G401 (cell line): Measurements from ENCODE around the gene ABCA1. TPM values are rescaled to one million over a fixed set of nuclear protein-coding genes. Genes with fewer than 3 reads are reported as not detected.
A peak's percentile ranks its signal among the peaks of the same experiment; 100 is the strongest.
"Not testable (repeated sequence)": the region's sequence is repeated elsewhere in the genome, so short reads cannot be mapped to it uniquely, and the experiment has no call there.

Source experiments
- DNase-seq: peaks from one replicate; pipeline ENCODE4 v3.0.0-alpha.2; 2015; ENCODE audit warnings: low spot score
- in situ Hi-C: cut with HindIII; loops from 2 replicates; pipeline ENCODE4 v1.10.0; 2016; ENCODE audit warnings: low sequenced_read_pairs, mixed read lengths
- total RNA-seq: library from RNA; depleted of rRNA; stranded (reverse); fragments of >200 nt; shearing (Covaris generic); gene quantifications from 2 replicates; pipeline ENCODE4 v1.2.3, GENCODE V29; 2014; rRNA removed

ABCA1 gene
- 8.2 and 13.7 TPM in 2 replicates for total RNA-seq

DNA sequence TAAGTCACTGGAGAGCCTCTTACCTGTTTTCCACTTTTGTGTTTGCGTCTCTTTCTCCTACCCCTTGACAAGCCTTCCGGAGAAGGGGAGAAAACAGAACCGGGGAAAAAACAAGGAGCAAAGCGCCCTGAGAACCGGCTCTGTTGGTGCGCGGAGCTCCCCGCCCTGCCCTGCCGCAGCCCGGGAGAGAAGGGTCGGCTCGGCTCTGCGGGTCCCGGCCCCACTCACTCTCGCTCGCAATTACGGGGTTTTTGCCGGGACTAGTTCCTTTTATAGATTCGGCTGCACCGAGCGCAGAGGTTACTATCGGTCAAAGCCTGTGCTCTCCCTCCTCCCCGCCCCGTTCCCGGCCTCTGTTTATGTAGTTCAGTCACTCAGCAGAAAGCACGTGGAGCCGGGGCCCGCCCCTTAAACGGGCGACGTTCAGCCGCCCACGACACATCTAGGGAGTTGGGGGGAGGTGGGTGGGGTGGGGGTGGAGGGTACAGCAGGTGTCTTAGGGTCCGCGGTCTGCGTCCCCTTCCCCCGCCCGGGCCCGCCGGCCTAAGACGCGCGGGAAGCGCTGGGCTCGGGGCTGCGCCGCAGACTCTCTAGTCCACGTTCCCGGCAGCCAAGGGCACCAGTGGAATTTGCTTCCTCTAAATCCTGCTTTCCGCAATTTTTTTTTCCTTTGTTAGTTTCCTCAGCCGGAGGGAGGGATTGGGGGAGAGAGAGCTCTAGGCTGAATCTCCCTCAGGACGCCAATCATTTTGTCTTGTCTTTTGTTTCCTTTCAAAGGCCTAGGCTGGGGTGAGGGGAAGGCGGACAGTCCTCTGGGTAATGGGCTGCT lies at the start of gene ABCA1:
TSS of gene ABCA1 (minus strand) at position 244 of the 829 bp plus-strand sequence. CDS start 24,476 bp downstream, outside the sequence.
- DNase-seq, result peak; percentile 77

DNA sequence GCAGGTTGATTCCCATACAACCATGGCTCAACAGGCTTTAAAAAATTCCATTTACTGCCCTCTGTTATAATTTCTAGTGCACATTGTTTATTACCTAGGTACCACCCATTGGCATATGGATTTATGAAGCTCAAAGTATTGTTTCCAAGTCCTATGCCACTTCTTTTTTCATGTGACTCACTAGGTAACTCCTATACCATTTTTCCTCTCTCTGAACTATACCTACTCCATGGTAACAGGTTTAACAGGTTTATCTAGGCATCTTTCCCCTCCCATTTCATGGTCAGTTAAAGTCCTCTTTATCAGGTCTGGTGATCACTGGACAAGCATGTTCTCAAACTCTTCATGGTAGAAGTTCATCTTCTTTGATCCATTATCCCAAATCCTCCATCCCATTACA lies 49.6 kb upstream of the ABCA1 start:
- DNase-seq, result no peak
- in situ Hi-C loops, result no loop called here

More for the DNA sequence above, at the start of gene ABCA1:
- in situ Hi-C loops, result no loop called here

- no peak for DNase-seq
- in situ Hi-C loops, result no loop called here
These were observed 49.2 kb upstream of the ABCA1 start for GRCh38 chr9:104977168-104977567.

GRCh38 chr9:104975966-104976595 lies 48.1 kb upstream of the ABCA1 start:
- in situ Hi-C loops, result not testable (repeated sequence)

DNA sequence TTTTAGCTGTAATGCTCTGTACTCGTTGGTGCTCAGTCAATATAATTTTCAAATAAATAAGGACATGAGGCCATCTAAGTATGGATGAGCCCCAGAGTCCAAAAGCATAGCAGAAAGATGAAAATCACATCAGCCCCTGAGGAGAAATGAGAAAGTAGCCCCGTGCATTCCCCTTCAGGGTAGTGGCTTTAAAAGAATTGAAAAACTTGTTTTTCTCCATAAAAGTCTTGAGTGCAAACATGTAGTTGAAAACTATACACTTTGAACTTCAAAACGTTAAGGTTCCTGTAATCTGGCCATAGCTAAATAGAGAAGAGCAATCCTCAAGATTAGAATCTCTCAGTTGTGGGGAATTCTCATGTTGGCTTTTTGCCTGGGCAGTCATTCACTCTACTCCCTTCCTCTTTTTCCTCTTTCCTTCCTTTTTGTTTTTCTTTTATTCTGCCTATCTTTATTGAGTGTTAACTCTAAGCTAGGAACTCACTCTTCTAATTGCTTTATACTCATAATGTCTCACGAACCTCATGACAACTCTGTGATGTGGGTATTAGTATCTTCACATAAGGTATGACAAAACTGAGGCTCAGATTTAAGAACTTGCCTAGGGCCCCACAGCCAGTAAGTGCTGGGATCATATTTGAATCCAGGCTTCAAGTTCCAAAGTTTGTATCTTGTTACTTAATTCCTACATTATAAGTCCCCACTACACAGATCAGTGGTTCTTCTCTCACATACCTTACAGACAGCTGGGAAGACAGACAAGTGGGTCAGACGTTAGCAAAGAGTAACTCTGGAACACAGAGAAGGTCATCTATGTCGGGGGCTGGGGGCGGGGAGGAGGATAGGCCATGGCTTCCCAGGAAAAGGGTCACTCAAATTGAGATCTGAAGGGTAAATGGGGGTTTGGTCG lies 46.4 kb upstream of the ABCA1 start:
- in situ Hi-C loops, result no loop called here

More at GRCh38 chr9:104975966-104976595, 48.1 kb upstream of the ABCA1 start:
- not testable (repeated sequence) for DNase-seq

GRCh38 chr9:104972242-104972866 lies 44.4 kb upstream of the ABCA1 start:
- in situ Hi-C loops, result no loop called here
- DNase-seq, result no peak

More for the DNA sequence above, 46.4 kb upstream of the ABCA1 start:
- no peak for DNase-seq

DNA sequence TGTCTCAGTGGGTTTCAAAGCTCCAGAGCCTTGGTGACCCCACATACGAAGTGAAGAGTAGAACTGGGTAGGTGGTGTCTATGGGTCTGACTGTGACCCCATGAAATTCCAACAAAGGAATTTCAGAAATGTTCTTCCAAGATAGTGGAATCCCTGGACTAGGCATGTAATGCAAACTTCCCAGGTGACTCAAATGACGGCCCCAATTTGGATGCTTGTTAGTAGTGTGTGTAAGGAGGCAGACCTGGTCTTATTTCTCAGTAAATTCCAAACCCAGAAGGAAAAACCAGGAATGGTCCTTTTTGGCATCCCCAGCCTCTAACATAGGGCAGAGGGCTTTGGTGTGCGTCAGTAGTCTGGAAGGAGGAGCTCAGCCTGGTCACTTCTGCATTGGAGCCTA lies 43.6 kb upstream of the ABCA1 start:
- DNase-seq, result no peak
- in situ Hi-C loops, result no loop called here

DNA sequence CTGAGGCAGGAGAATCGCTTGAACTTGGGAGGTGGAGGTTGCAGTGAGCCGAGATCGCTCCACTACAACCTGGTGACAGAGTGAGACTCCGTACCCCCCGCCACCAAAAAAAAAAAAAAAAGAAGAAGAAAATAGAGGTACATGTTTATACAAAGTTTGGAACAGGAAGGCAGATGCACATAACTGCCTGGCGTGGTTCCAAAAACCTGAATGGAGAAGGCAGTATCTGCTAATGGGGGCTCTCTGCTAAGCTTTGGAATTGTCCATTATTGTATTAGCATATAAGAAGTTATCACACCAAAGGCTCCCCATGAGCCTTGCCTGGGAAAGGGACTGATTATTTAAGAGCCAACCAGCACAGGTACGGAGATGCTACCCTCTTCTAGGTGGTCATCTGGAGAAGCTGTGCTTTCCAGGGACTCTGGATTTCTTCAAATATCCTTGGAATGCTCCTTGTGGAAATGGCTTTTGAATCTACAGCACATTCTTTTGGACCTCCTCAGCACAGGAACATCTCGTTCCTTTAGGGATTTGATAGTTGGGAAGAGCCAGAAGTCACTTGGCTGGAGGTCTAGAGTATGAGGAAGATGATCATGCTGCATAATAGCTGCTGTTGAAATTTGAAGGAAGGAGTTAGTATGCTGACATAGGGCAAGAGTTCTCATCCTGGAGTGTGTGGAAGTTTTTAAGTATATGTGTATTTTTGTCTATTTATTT lies 42.5 kb upstream of the ABCA1 start:
- DNase-seq, result no peak
- in situ Hi-C loops, result no loop called here

- no peak for DNase-seq
- in situ Hi-C loops, result no loop called here
These were observed 41.2 kb upstream of the ABCA1 start for GRCh38 chr9:104969116-104969515.

DNA sequence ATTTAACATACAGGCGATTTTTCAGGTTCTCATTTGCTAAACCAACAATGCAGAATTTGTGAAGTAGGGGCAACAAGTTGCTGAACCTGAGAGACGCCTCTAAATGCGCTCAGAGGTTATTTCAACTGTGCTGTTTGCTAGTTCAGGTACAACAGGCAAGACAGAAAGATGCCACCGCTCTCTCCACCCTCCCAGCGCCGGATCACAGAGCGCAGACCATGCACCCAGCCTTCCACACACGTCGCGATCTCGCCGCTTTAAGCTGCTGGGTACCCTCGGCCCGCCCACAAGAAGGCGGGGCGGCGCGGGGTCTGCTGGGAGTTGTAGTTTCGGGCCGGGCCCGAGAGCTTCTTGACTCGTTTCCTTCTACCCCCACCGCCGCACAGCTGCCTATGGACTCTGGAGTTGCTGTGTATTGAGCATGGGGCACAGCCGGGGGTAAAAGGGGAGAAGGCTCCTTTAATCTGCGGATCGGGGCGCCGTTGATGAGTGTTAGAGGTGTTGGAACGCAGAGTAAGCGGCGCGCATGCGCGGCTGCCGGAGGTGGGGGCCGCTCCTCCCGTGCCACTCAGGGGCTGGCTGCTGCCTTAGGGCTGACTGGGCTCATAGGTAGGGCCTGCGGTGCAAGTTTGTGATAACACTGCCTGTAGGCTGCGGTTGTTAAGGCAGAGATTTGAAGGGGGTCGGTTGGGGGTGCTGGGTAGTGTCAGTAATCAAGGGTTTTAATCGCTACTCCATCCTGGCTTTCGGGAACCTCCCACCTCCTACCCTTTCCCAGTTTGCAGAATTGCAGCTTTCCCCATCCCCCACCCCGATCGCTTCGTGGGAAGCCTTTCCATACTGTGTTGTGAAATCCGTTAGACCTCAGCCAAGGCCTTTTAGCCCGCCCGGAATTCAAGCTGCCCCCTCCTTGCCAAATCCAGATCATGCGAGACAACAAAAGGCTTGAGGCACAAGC lies 40.3 kb upstream of the ABCA1 start:
- DNase-seq, result peak; percentile 89
- in situ Hi-C loops, result no loop called here

GRCh38 chr9:104963076-104963475 lies 35.1 kb upstream of the ABCA1 start:
- peak; percentile 88 for DNase-seq
- in situ Hi-C loops, result no loop called here

DNA sequence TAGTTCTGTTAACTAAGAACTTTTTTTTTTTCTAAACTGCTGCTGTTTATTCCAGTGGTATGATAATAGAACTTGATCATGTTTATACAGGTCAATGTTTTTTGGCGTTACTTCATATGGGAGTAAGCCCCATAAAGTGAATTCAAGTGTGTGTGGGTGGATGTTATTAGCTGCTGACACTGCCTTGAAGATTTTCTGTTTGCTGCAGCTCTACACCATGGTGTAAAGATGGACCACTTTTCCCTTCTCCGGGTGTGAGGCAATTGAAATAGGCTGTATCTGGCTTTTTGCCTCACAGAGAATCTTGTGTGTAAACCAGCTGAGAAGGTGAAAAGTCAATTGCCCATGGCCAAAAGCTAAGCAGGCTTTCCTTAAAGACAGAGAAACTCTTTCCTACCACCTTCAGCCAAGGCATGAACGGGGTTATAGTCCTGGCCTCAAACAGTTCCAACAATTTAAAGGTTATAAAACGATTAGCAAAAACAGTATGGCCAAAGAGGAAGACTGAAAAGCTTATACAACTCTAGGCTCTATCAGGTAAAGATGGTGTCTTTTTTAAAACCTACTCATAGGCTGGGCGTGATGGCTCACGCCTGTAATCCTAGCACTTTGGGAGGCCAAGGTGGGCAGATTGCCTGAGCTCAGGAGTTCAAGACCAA lies 33.9 kb upstream of the ABCA1 start:
- in situ Hi-C loops, result no loop called here
- no peak for DNase-seq

DNA sequence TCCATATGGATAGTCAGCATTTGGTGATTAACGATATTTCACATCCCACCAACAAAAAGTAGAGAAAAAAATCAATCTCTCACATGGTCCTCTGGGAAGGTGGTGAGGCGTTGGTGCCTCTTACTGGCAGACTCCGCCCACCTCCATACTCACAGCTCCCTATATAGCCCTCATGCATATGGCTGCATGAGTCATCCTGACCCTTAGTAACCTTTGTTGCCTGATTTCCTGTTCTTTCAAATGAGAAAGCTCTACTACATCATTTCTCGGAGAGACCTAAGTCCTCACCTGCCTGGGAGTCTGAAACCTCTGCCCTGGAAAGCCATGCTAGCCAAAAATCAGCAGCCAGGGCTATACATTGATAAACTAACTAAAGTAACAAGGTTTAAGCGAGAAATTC lies 33.3 kb upstream of the ABCA1 start:
- DNase-seq, result no peak
- in situ Hi-C loops, result no loop called here

DNA sequence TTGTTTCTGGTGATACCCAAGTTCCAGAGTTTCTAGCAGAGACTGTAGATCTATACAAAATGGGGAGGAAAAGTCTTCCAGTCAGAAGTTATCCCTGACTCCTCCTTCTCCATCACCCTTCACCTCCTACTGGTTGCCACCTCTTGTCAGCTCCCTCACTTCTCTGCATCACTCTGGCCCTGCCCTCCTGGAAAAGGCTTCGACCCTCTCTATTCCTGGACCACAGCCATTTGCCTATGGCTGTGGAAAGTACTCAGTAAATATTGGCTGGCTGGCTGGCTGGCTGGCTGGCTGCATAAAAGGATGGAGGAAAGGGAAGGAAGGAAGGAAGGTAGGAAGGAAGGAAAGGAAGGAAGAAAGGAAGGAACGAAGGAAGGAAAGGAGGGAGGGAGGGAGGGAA lies 32.7 kb upstream of the ABCA1 start:
- in situ Hi-C loops, result no loop called here
- DNase-seq, result no peak

GRCh38 chr9:104958751-104959150 lies 30.8 kb upstream of the ABCA1 start:
- DNase-seq, result no peak
- in situ Hi-C loops, result no loop called here

DNA sequence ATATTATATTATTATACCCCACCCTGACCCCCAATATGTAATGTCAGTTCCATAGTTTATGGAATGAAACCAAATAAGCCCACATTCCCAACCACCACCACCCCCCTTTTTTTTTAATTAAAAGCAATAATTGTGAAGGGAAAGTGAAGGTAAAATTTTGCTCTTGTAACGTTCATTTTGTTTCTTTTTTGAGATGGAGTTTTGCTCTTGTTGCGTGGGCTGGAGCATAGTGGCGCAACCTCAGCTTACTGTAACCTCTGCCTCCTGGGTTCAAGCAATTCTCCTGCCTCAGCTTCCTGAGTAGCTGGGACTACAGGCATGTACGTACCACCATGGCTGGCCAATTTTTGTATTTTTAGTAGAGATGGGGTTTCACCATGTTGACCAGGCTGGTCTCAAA lies 30.1 kb upstream of the ABCA1 start:
- in situ Hi-C loops, DNase-seq: not testable (repeated sequence)

- DNase-seq, result no peak
- in situ Hi-C loops, result no loop called here
These were observed 23.5 kb upstream of the ABCA1 start for GRCh38 chr9:104951487-104951886.
